GM12878 (cell line): Measurements from ENCODE around the gene CDC25A. TPM values are rescaled to one million over a fixed set of nuclear protein-coding genes. Genes with fewer than 3 reads are reported as not detected.
"Not testable (repeated sequence)": the region's sequence is repeated elsewhere in the genome, so short reads cannot be mapped to it uniquely, and the experiment has no call there.

Experiments used
- ATAC-seq: fragments of 200-7000 bp; cut with Tn5 transposase; 3 replicates; pipeline ENCODE4 v1.9.1; 2020; ENCODE audit warnings: mild to moderate bottlenecking, moderate library complexity
- BruUV-seq: library from RNA; stranded (reverse); fragments of 400-500 nt; replicated peaks from 2 replicates; lab custom pipeline; 2021; lab: Mats Ljungman, UMichigan
- CTCF ChIA-PET: fragments of 300-600 bp; sonication (Branson Sonifier 250); formaldehyde crosslinking; extraction: SDS; loops from one replicate; lab custom pipeline; 2021; ENCODE audit warnings: inconsistent platforms; lab: Yijun Ruan, JAX
- POLR2A ChIA-PET: fragments of 350-600 bp; formaldehyde crosslinking; extraction: SDS; loops from one replicate; lab custom pipeline; 2021; ENCODE audit warnings: inconsistent platforms; lab: Charles Lee
- RAD21 ChIA-PET: fragments of 300-600 bp; sonication (Branson Sonifier 250); formaldehyde crosslinking; loops from one replicate; lab custom pipeline; 2023; ENCODE audit warnings: antibody characterized with exemption; ENCODE audit not compliant: unreplicated experiment; lab: Charles Lee
- SMC1A ChIA-PET: fragments of 300-600 bp; sonication (Branson Sonifier 250); formaldehyde crosslinking; loops from one replicate; lab custom pipeline; 2023; ENCODE audit not compliant: unreplicated experiment, uncharacterized antibody; lab: Charles Lee
- DNase-seq: peaks from one replicate; pipeline ENCODE4 v3.0.0-alpha.2; 2011; ENCODE audit warnings: low read depth, low spot score
- FAIRE-seq: peaks from 3 replicates; lab custom pipeline; 2011; peaks lifted over from hg19 to GRCh38; lab: Jason Lieb, UNC
- H2AFZ ChIP-seq: 2 replicates; pipeline ENCODE4 v1.6.0; 2011; ENCODE audit warnings: low read depth, low read length, control low read depth; ENCODE audit not compliant: control insufficient read depth
- H3K27ac ChIP-seq: 2 replicates; pipeline ENCODE4 v1.5.1; 2011; ENCODE audit warnings: control low read depth; ENCODE audit not compliant: control insufficient read depth, insufficient read depth
- H3K27me3 ChIP-seq, 2 experiments: replicated peaks in 1 of 2; 2 replicates each; pipeline versions ENCODE4 v1.6.0 to v1.6.1; 2011; ENCODE audit warnings: low read length in 1 of 2; ENCODE audit not compliant: control insufficient read depth in 2 of 2, insufficient read depth in 2 of 2
- H3K36me3 ChIP-seq, 2 experiments: 2 replicates each; pipeline ENCODE4 v1.5.1; 2011; ENCODE audit warnings: low read length in 1 of 2; ENCODE audit not compliant: control insufficient read depth in 2 of 2, insufficient read depth in 2 of 2
- H3K4me1 ChIP-seq: 2 replicates; pipeline ENCODE4 v1.6.1; 2011; ENCODE audit warnings: mild to moderate bottlenecking, low read length, moderate library complexity, mixed read lengths; ENCODE audit not compliant: control insufficient read depth, insufficient read depth
- H3K4me2 ChIP-seq: 2 replicates; pipeline ENCODE4 v1.6.0; 2011; ENCODE audit warnings: control low read depth; ENCODE audit not compliant: control insufficient read depth, insufficient read depth
- H3K4me3 ChIP-seq: fragments of 200-600 bp; sonication (generic); 2 replicates; pipeline ENCODE4 v1.5.1; 2016
- H3K79me2 ChIP-seq: 2 replicates; pipeline ENCODE4 v1.6.0; 2011; ENCODE audit warnings: low read length; ENCODE audit not compliant: control insufficient read depth, insufficient read depth
- H3K9ac ChIP-seq: 2 replicates; pipeline ENCODE4 v1.8.0; 2011; ENCODE audit warnings: low read length, control low read depth, mixed read lengths; ENCODE audit not compliant: control insufficient read depth, insufficient read depth
- H3K9me3 ChIP-seq: replicated peaks from 3 replicates; pipeline ENCODE4 v1.5.1; 2011; ENCODE audit warnings: mild to moderate bottlenecking, low read length; ENCODE audit not compliant: control insufficient read depth, insufficient read depth
- H4K20me1 ChIP-seq: 2 replicates; pipeline ENCODE4 v1.6.0; 2011; ENCODE audit not compliant: control insufficient read depth, insufficient read depth
- BRCA1 ChIP-seq: IDR thresholded peaks from 2 replicates; pipeline ENCODE4 v1.6.1; 2011; ENCODE audit warnings: low read depth, low read length, improper control_type of control experiment
- CBX3 ChIP-seq: fragments of 200-600 bp; sonication (generic); IDR thresholded peaks from 2 replicates; pipeline ENCODE4 v1.6.1; 2016; ENCODE audit warnings: low read depth, borderline replicate concordance
- GATAD2B ChIP-seq: fragments of 450-650 bp; conservative IDR thresholded peaks from 2 replicates; pipeline ENCODE4 v1.6.1; 2017; ENCODE audit warnings: low read depth, mild to moderate bottlenecking, moderate library complexity
- HDAC2 ChIP-seq: fragments of 200-600 bp; sonication (generic); IDR thresholded peaks from 2 replicates; pipeline ENCODE4 v1.6.1; 2017
- HDGF ChIP-seq: fragments of 450-650 bp; IDR thresholded peaks from 2 replicates; pipeline ENCODE4 v1.6.1; 2016; ENCODE audit warnings: antibody characterized with exemption
- KAT2A ChIP-seq: conservative IDR thresholded peaks from 2 replicates; pipeline ENCODE4 v1.6.1; 2011; ENCODE audit warnings: low read depth, low read length; ENCODE audit not compliant: control insufficient read depth
- MYB ChIP-seq: fragments of 150-350 bp; IDR thresholded peaks from 2 replicates; pipeline ENCODE4 v1.6.1; 2014; ENCODE audit warnings: mild to moderate bottlenecking, low read depth, low read length, borderline replicate concordance
- NR2C2 ChIP-seq: IDR thresholded peaks from 2 replicates; pipeline ENCODE4 v1.6.1; 2011; ENCODE audit warnings: borderline replicate concordance, low read depth; ENCODE audit not compliant: control insufficient read depth, insufficient read length
- NR2F1 ChIP-seq: fragments of 450-650 bp; conservative IDR thresholded peaks from 2 replicates; pipeline ENCODE4 v1.6.1; 2017; ENCODE audit warnings: mild to moderate bottlenecking
- POLR2A ChIP-seq: IDR thresholded peaks from 2 replicates; pipeline ENCODE4 v1.6.1; 2011; ENCODE audit warnings: low read depth, mild to moderate bottlenecking, low read length
- POU2F2 ChIP-seq: IDR thresholded peaks from 3 replicates; pipeline ENCODE4 v1.6.1; 2011; ENCODE audit warnings: low read depth, mild to moderate bottlenecking, low read length, borderline replicate concordance
- RAD51 ChIP-seq: fragments of 450-650 bp; IDR thresholded peaks from 2 replicates; pipeline ENCODE4 v1.6.1; 2016; ENCODE audit warnings: moderate library complexity, mild to moderate bottlenecking, inconsistent platforms
- RBBP5 ChIP-seq: fragments of 200-600 bp; sonication (generic); conservative IDR thresholded peaks from 2 replicates; pipeline ENCODE4 v1.6.1; 2016
- SMAD1 ChIP-seq: fragments of 450-650 bp; IDR thresholded peaks from 2 replicates; pipeline ENCODE4 v1.6.1; 2018; ENCODE audit warnings: mild to moderate bottlenecking, low read depth; ENCODE audit not compliant: partially characterized antibody
- SMAD5 ChIP-seq: IDR thresholded peaks from 2 replicates; pipeline ENCODE4 v1.6.1; 2016; ENCODE audit warnings: antibody characterized with exemption, low read depth
- ZBED1 ChIP-seq: IDR thresholded peaks from 2 replicates; pipeline ENCODE4 v1.6.1; 2016; ENCODE audit warnings: borderline replicate concordance
- WGBS: methylation state at CpG from one replicate; pipeline ENCODE4 v1.1.6; 2016; ENCODE audit warnings: low lambda C conversion rate; ENCODE audit not compliant: insufficient replicate concordance, insufficient coverage; ENCODE audit errors: missing lambda C conversion rate; 5-methylcytosine and 5-hydroxymethylcytosine counted together
- in situ Hi-C: fragments of 300-500 bp; cut with MboI; formaldehyde crosslinking; loops from 9 replicates; pipeline ENCODE4 v1.14.3; 2018; ENCODE audit warnings: mixed read lengths
- intact Hi-C: fragments of 100-400 bp; cut with micrococcal nuclease; formaldehyde crosslinking; loops from one replicate; pipeline ENCODE4 v1.14.2; 2022; ENCODE audit not compliant: unreplicated experiment
- polyA plus RNA-seq, 11 experiments: library from polyadenylated mRNA; depleted of rRNA in 4 of 11; unstranded in 6 of 11; stranded (reverse) in 5 of 11; fragments of >200 nt; fragmentation: Nextera tagmentation in 4 of 11; fragmentation: Illumina TruSeq in 1 of 11; extraction: Ambion mirVana in 4 of 11; extraction: Trizol in 1 of 11; gene quantifications; 1 replicate in 1 of 11; 2 replicates in 10 of 11; pipeline versions ENCODE4 v1.2.1 to v1.2.3, GENCODE V29; 2011 to 2016; ENCODE audit warnings: inconsistent platforms in 2 of 11, missing spikeins in 2 of 11, low read depth in 1 of 11
- total RNA-seq, 4 experiments: library from RNA; depleted of rRNA in 3 of 4; stranded (reverse); fragments of >200 nt in 3 of 4; fragmentation: Illumina TruSeq in 1 of 4; extraction: Trizol in 1 of 4; gene quantifications; 2 replicates each; pipeline versions ENCODE4 v1.2.1 to v1.2.3, GENCODE V29; 2013 to 2021
- TF ChIP-seq, protein P1 (sequence below): IDR thresholded peaks from 2 replicates; pipeline ENCODE4 v1.6.1; 2011; ENCODE audit warnings: borderline replicate concordance, low read depth, mild to moderate bottlenecking, moderate library complexity, mixed read lengths, low read length; ENCODE audit not compliant: insufficient read depth; ENCODE audit errors: extremely low read length
- TF ChIP-seq, protein P2 (sequence below): fragments of 450-650 bp; IDR thresholded peaks from 2 replicates; pipeline ENCODE4 v1.6.1; 2016; ENCODE audit warnings: mild to moderate bottlenecking
- TF ChIP-seq, protein P3 (sequence below): IDR thresholded peaks from 2 replicates; pipeline ENCODE4 v1.6.1; 2012; ENCODE audit warnings: low read depth, low read length, improper control_type of control experiment

Gene CDC25A
- total and polyA plus RNA-seq, 10 of the 15 experiments (the other 5 are each of a cell fraction or from before 2014, with no cell fraction given), result 2.9 to 36.6 (median 26.9) TPM

DNA sequence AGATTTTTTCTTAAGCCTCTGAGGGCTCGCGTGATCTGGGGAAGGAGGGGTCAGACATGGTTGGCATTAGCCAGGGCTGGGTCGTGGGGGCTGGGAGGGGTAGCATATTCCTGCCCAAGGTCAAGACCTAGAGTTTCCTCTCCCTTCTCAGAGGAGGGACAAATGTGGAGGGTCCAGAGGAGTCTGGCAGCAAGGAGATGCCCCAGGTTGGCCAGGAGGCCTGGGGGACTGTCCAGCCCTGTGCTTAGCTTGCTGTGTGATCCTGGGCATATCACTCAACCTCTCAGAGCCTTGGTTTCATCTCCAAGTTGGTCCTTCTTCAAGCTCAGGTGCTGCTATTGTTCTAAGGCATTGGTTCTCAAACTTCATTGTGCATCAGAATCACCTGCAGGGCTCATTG lies 26.0 kb upstream of the CDC25A start:
- FAIRE-seq (no peak), DNase-seq (no peak), ATAC-seq (no peak)
- Histone ChIP-seq H3K9ac (no peak overlapping the region), H3K4me3 (no peak overlapping the region), H3K36me3 (no peaks in the 10 kb centered on the region), H2AFZ (no peak overlapping the region), H3K27ac (no peak overlapping the region), H3K27me3 (no peaks in the 10 kb centered on the region; a peak in 1 of 4 replicates), H3K79me2 (no peaks in the 10 kb centered on the region), H4K20me1 (no peaks in the 10 kb centered on the region), H3K4me1 (no peaks in the 10 kb centered on the region), H3K9me3 (no peaks in the 10 kb centered on the region), H3K4me2 (no peak overlapping the region)
- WGBS, result 67% methylated on average over 3 of the region's 3 CpGs
- in situ Hi-C loops, result no loop called here
- ChIA-PET RAD21 (no interaction called here), SMC1A (no interaction called here), CTCF (no interaction called here), POLR2A (no interaction called here)
- BruUV-seq, result no TSS peak
- intact Hi-C loops, result no loop called here
- TF ChIP-seq, protein P1, sequence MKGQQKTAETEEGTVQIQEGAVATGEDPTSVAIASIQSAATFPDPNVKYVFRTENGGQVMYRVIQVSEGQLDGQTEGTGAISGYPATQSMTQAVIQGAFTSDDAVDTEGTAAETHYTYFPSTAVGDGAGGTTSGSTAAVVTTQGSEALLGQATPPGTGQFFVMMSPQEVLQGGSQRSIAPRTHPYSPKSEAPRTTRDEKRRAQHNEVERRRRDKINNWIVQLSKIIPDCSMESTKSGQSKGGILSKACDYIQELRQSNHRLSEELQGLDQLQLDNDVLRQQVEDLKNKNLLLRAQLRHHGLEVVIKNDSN, result no peak
- TF ChIP-seq POLR2A, result no peak
- TF ChIP-seq MYB, result no peak
- no peak for TF ChIP-seq HDGF
- no peak for TF ChIP-seq ZBED1
- TF ChIP-seq SMAD5, result no peak
- no peak for TF ChIP-seq BRCA1
- TF ChIP-seq POU2F2, result no peak
- no peak for TF ChIP-seq CBX3
- no peak for TF ChIP-seq RBBP5
- TF ChIP-seq HDAC2, result no peak
- no peak for TF ChIP-seq NR2C2
- no peak for TF ChIP-seq SMAD1
- TF ChIP-seq, protein P2, sequence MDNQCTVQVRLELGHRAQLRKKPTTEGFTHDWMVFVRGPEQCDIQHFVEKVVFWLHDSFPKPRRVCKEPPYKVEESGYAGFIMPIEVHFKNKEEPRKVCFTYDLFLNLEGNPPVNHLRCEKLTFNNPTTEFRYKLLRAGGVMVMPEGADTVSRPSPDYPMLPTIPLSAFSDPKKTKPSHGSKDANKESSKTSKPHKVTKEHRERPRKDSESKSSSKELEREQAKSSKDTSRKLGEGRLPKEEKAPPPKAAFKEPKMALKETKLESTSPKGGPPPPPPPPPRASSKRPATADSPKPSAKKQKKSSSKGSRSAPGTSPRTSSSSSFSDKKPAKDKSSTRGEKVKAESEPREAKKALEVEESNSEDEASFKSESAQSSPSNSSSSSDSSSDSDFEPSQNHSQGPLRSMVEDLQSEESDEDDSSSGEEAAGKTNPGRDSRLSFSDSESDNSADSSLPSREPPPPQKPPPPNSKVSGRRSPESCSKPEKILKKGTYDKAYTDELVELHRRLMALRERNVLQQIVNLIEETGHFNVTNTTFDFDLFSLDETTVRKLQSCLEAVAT, result no peak
- TF ChIP-seq NR2F1, result no peak
- TF ChIP-seq, protein P3, sequence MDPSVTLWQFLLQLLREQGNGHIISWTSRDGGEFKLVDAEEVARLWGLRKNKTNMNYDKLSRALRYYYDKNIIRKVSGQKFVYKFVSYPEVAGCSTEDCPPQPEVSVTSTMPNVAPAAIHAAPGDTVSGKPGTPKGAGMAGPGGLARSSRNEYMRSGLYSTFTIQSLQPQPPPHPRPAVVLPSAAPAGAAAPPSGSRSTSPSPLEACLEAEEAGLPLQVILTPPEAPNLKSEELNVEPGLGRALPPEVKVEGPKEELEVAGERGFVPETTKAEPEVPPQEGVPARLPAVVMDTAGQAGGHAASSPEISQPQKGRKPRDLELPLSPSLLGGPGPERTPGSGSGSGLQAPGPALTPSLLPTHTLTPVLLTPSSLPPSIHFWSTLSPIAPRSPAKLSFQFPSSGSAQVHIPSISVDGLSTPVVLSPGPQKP, result no peak
- TF ChIP-seq KAT2A, result no peak
- TF ChIP-seq RAD51, result no peak
- no peak for TF ChIP-seq GATAD2B

DNA sequence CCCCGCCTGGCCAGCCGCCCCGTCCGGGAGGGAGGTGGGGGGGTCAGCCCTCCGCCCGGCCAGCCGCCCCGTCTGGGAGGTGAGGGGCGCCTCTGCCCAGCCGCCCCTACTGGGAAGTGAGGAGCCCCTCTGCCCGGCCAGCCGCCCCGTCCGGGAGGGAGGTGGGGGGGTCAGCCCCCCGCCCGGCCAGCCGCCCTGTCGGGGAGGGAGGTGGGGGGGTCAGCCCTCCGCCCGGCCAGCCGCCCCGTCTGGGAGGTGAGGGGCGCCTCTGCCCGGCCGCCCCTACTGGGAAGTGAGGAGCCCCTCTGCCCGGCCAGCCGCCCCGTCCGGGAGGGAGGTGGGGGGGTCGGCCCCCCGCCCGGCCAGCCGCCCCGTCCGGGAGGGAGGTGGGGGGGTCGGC lies 23.6 kb upstream of the CDC25A start:
- 91% methylated on average over 11 of the region's 36 CpGs for WGBS
- RAD21 ChIA-PET, DNase-seq, H3K9me3 ChIP-seq, H2AFZ ChIP-seq, H3K27me3 ChIP-seq, intact Hi-C loops, H3K4me1 ChIP-seq, POLR2A ChIA-PET, H3K4me2 ChIP-seq, SMC1A ChIA-PET, H3K27ac ChIP-seq, H3K36me3 ChIP-seq, H3K79me2 ChIP-seq, in situ Hi-C loops, BruUV-seq, H3K4me3 ChIP-seq, H3K9ac ChIP-seq, H4K20me1 ChIP-seq, ATAC-seq, CTCF ChIA-PET, FAIRE-seq: not testable (repeated sequence)
